Right lobe of liver (tissue), 6 donors: ENCODE measurements around the gene ERP27. TPM values are rescaled to one million over a fixed set of nuclear protein-coding genes. Genes with fewer than 3 reads are reported as not detected.

Source experiments
- ATAC-seq, 4 donors: fragments of 200-7000 bp; cut with Tn5 transposase; one replicate each; pipeline ENCODE4 v1.9.1; 2020; ENCODE audit warnings: mild to moderate bottlenecking in 4 of 4, moderate library complexity in 4 of 4
- DNase-seq, 3 donors: peaks; one replicate each; pipeline ENCODE4 v3.0.0-alpha.2; 2020
- H3K27ac ChIP-seq, 3 donors: fragments of 200-600 bp; one replicate each; pipeline ENCODE4 v1.8.0; 2022
- H3K27me3 ChIP-seq, 2 donors: fragments of 200-600 bp; one replicate each; pipeline ENCODE4 v1.8.0; 2022
- H3K36me3 ChIP-seq, 4 donors: fragments of 200-600 bp; sonication (generic) in 1 of 4; one replicate each; pipeline versions ENCODE4 v1.5.1 to v1.8.0; 2017 to 2022; ENCODE audit warnings: control low read depth in 1 of 4
- H3K4me1 ChIP-seq, 4 donors: fragments of 200-600 bp; sonication (generic) in 1 of 4; one replicate each; pipeline versions ENCODE4 v1.5.1 to v1.8.0; 2017 to 2022; ENCODE audit warnings: control low read depth in 1 of 4
- H3K4me3 ChIP-seq, 3 donors: fragments of 200-600 bp; one replicate each; pipeline ENCODE4 v1.8.0; 2022
- H3K9me3 ChIP-seq, 4 donors: fragments of 200-600 bp; sonication (generic) in 1 of 4; one replicate each; pipeline versions ENCODE4 v1.5.1 to v1.8.0; 2017 to 2022; ENCODE audit warnings: control low read depth in 1 of 4
- CTCF ChIP-seq, 4 donors: fragments of 200-600 bp in 3 of 4; fragments of 450-650 bp in 1 of 4; IDR thresholded peaks; one replicate each; pipeline versions ENCODE4 v1.5.1 to v1.8.0; 2016 to 2022; ENCODE audit warnings: antibody characterized with exemption in 4 of 4, mild to moderate bottlenecking in 2 of 4
- POLR2A ChIP-seq: fragments of 450-650 bp; IDR thresholded peaks from one replicate; pipeline ENCODE4 v1.6.1; 2017; ENCODE audit warnings: antibody characterized with exemption, mild to moderate bottlenecking
- WGBS: methylation state at CpG from one replicate; pipeline ENCODE4 v1.1.6; 2018; ENCODE audit warnings: low coverage, low lambda C conversion rate; ENCODE audit not compliant: insufficient coverage; ENCODE audit errors: missing lambda C conversion rate; 5-methylcytosine and 5-hydroxymethylcytosine counted together
- intact Hi-C, 2 donors: fragments of 100-400 bp; cut with DNase I; formaldehyde crosslinking; loops; one replicate each; pipeline versions ENCODE4 v1.11.2 to v1.14.1; 2022
- total RNA-seq, 6 experiments: library from RNA; depleted of rRNA in 2 of 6; stranded (reverse); fragments of >200 nt in 2 of 6; fragmentation: NEBNext Ultra II Directional in 3 of 6; extraction: Animal tissue kit (Norgen Biotek cat#: 25700) in 3 of 6; gene quantifications; one replicate each; pipeline versions ENCODE4 v1.1.0 to v1.2.4, GENCODE V29; 2016 to 2023
- donor health status: DM: no; HTN: yes; CAD: no.
- donor health status: DM: no; HTN: no; CAD: no.
- donor health status: DM: no; HTN: no; CAD: no.
- donor health status: DM: no; HTN: yes; CAD: no.
- donor health status: DM: no; HTN: yes; CAD: no.

Gene ERP27
- total RNA-seq, 6 experiments from 2014 or later = 0.26 to 1.0 (median 0.39) TPM; not detected in 2

GRCh38 chr12:14948672-14949071 is 10.3 kb upstream of the ERP27 start:
- 30% methylated on average over 3 of the region's 3 CpGs for WGBS
- H3K4me1 ChIP-seq = no peaks in the 10 kb centered on the region
- peak; percentile 81 to 91 (median 88) for ATAC-seq

GRCh38 chr12:14946861-14947260 is 8.5 kb upstream of the ERP27 start:
- H3K27ac ChIP-seq = no peak overlapping the region

More at GRCh38 chr12:14948672-14949071, 10.3 kb upstream of the ERP27 start:
- peaks cover 0 to 32% (median 2%) of the 10 kb centered on the region in 4 donors for H3K36me3 ChIP-seq
- TF ChIP-seq POLR2A (no peak), CTCF (IDR thresholded peaks at IDR 0.05) (no peak)
- H3K9me3 ChIP-seq = no peaks in the 10 kb centered on the region
- H3K4me3 ChIP-seq = no peak overlapping the region
- intact Hi-C loops = no loop called here
- no peak for DNase-seq
- peak overlapping the region; percentile 39 to 51 (median 49) for H3K27ac ChIP-seq
- H3K27me3 ChIP-seq = no peaks in the 10 kb centered on the region

GRCh38 chr12:14946162-14946561 is 7.8 kb upstream of the ERP27 start:
- no peak for DNase-seq
- Histone ChIP-seq H3K27ac (no peak overlapping the region), H3K27me3 (no peaks in the 10 kb centered on the region), H3K9me3 (no peaks in the 10 kb centered on the region), H3K36me3 (peaks cover 0 to 32% (median 2%) of the 10 kb centered on the region in 4 donors), H3K4me3 (no peak overlapping the region), H3K4me1 (no peaks in the 10 kb centered on the region)
- TF ChIP-seq POLR2A (no peak), CTCF (IDR thresholded peaks at IDR 0.05) (no peak)
- intact Hi-C loops = no loop called here
- ATAC-seq = no peak
- WGBS = 59% methylated on average over 2 of the region's 2 CpGs

More at GRCh38 chr12:14946861-14947260, 8.5 kb upstream of the ERP27 start:
- H3K9me3 ChIP-seq = no peaks in the 10 kb centered on the region
- WGBS = no CpG with 5 or more reads among the region's 1 CpG
- no peak overlapping the region for H3K4me3 ChIP-seq
- DNase-seq (no peak), ATAC-seq (no peak)
- no peaks in the 10 kb centered on the region for H3K4me1 ChIP-seq
- TF ChIP-seq POLR2A (no peak), CTCF (IDR thresholded peaks at IDR 0.05) (no peak)
- peaks cover 0 to 32% (median 2%) of the 10 kb centered on the region in 4 donors for H3K36me3 ChIP-seq
- intact Hi-C loops = no loop called here
- no peaks in the 10 kb centered on the region for H3K27me3 ChIP-seq

- intact Hi-C loops = no loop called here
- Histone ChIP-seq H3K9me3 (no peaks in the 10 kb centered on the region), H3K27me3 (no peaks in the 10 kb centered on the region), H3K36me3 (peaks cover 0 to 21% (median 0%) of the 10 kb centered on the region in 4 donors), H3K4me3 (no peak overlapping the region), H3K4me1 (no peaks in the 10 kb centered on the region), H3K27ac (no peak overlapping the region)
- WGBS = 74% methylated on average over 9 of the region's 12 CpGs
- TF ChIP-seq POLR2A (no peak), CTCF (IDR thresholded peaks at IDR 0.05) (no peak)
- DNase-seq (no peak), ATAC-seq (no peak)
Measured at GRCh38 chr12:14942196-14942931, 4.0 kb upstream of the ERP27 start.
